RPMI8226 (cell line): ENCODE measurements around the gene CAMKMT.

ENCODE experiments used
- DNase-seq: peaks from one replicate; pipeline ENCODE4 v3.0.0-alpha.2; 2015

CAMKMT gene

DNA sequence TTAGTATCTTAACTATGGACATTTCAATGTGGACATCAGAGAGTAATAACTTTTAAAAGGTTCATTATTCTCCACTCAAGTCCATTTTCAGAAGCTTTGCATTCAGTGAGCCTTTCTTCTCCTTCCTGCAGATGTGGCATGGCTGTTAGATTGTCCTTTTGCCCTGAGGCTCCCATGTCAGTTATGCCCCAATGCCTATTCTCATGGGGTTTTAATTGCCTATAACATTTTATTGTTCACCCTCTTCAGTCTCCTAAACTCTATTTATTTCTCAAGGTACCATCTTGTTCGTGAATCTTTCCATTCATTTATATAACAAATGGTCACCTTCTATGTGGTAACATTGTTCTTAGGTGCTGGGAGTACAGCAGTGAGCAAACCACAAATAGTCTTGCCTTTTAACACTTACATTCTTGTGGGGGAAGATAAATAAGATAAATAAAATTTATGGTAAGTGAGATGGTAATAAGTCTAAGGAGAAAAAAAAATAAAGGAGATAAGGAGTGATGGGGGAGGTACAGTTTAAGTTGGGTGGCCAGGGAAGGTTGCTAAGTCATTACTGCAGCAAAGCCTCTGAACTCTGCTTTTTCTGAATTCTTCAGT, 301.8 kb downstream of the CAMKMT start:
- no peak for DNase-seq

DNA sequence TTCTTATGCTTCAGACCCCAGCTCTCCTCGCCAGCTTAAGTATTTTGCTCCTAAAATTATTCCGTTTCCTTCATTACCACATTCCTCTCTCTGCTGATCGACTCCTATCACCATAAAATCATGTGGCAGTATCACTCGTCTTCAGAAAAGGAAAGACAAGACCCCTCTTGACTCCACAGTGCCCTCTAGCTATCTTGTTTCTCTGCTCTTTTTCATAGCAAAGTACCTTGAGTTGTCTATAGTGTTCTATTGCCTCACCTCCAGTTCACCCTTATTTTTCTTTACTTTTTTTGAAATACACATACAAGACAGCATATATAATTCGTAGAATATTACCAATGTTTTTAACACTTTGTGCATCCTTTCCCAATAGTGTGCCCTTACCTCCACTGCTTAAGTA, 306.6 kb downstream of the CAMKMT start:
- no peak for DNase-seq

GRCh38 chr2:44671276-44671675, 309.5 kb downstream of the CAMKMT start:
- DNase-seq = no peak

DNA sequence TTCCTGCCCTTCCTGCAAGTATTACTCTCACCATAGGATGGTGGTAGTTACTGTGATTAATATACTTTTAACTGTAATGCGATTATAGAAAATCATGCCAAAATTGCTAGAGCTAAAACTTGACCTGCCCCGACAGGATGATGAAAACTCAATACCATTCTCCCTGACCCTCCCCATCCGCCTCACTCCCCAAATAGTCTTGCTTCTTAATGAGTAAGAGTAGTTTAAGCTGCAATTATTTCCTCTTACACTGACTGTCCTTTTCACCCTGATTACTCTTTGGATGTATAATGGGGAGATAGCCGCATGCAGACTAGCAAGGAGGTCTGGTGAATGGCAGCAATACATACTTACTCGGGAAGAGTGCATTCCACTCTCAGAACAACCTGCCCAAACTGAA, 310.2 kb downstream of the CAMKMT start:
- no peak for DNase-seq

GRCh38 chr2:44672431-44672830, 310.7 kb downstream of the CAMKMT start:
- no peak for DNase-seq

- peak; percentile 74 for DNase-seq
These were observed 312.9 kb downstream of the CAMKMT start for GRCh38 chr2:44674473-44675284.

GRCh38 chr2:44676379-44676778, 314.6 kb downstream of the CAMKMT start:
- no peak for DNase-seq

DNA sequence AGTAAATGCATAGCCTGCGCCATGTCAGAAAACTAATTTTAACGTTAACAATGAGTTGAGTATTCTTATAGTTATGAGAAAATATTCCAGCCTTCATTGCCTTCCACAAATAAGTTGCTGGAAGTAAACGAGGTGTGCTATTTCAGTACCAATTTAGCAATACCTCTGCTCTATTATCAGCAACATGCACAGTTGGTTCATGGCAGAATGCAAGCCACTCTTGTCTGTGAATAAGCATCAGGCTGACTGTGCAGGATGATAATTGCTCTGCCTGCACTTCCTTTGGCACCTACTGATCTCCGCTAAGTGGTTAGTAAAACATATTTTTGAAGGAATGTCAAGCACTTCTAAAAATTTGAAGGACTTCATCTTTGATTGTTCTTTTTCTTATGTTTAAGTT, 317.8 kb downstream of the CAMKMT start:
- no peak for DNase-seq

DNA sequence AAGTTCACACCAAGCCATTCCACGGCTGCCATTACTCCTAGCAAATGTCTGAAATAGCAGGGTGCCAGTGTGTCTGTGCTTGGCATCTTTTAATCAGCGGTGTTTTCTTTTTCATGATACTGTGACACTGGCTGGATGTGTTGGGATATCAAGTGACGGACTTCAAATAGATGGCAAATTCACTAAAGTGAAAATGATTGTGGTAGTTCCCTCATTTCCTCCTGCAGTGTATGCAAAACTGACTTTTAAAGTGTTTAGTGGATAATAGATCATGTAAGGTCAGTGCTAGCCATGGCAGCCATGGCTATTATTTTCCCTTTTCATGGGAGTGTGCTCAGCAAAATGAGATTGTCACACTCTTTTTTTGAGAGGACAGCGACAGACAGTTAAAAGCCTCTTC, 318.2 kb downstream of the CAMKMT start:
- DNase-seq = no peak

GRCh38 chr2:44680424-44680971, 318.8 kb downstream of the CAMKMT start:
- DNase-seq = no peak

GRCh38 chr2:44680983-44681531, 319.3 kb downstream of the CAMKMT start:
- no peak for DNase-seq

GRCh38 chr2:44682459-44682858, 320.7 kb downstream of the CAMKMT start:
- no peak for DNase-seq

DNA sequence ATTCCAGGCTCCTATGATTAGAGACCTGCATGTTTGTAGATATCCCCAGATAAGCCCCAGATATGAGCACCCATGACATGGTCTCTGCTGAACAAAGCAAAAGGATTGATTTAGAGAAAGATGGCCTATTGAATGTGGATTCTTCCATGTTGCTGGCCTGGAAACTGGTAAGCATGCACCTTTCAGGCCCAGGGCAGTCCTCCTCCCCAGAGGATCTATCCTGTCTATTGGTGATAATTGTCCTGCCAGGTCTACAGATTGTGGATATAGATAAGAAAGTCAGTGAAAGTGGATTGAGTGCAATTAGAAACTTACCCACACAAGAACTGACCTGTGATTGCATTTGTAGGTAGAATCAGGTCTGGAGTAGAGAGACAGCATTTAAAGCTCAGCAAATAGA, 322.8 kb downstream of the CAMKMT start:
- DNase-seq = no peak

DNA sequence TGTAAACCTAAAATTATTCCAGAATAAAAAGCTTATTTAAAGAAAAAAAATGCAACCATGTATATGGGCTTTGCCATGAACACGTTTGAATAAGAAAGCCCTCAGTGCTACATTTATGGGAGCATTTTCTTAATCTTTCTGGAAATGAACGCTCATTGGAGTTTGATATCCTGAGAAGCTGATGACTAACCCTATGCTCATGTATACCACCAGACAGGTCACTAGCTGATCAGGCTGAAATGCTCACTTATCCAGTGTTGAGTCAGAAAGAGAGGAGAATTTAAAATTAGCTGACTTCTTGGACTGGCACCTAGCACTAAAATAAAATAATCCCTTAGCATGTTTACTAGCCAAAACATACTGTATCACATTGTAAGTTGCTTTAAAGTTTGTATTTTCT, 324.8 kb downstream of the CAMKMT start:
- DNase-seq = no peak

GRCh38 chr2:44687686-44688455, 326.1 kb downstream of the CAMKMT start:
- DNase-seq = no peak

- no peak for DNase-seq
These were observed 326.8 kb downstream of the CAMKMT start for GRCh38 chr2:44688456-44689124.

DNA sequence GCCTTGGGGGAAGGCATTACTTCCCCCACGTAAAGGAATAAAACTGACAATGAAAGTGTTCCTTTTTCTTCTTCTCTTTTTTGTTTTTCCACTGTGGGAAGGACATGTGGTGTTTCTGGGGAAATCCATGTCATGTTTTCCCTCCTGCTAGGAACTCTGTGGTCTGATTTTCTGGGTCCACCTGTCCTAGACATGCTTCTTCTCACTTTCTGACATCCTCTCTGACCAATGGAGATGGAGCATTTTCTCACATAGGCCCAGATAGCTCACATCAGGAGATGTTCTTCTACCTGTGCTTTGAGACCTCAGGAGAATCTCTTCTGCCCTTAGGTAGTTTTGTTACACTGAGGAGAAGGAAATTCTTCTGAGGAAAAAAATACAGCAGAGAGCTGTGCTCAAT, 327.8 kb downstream of the CAMKMT start:
- DNase-seq = no peak

DNA sequence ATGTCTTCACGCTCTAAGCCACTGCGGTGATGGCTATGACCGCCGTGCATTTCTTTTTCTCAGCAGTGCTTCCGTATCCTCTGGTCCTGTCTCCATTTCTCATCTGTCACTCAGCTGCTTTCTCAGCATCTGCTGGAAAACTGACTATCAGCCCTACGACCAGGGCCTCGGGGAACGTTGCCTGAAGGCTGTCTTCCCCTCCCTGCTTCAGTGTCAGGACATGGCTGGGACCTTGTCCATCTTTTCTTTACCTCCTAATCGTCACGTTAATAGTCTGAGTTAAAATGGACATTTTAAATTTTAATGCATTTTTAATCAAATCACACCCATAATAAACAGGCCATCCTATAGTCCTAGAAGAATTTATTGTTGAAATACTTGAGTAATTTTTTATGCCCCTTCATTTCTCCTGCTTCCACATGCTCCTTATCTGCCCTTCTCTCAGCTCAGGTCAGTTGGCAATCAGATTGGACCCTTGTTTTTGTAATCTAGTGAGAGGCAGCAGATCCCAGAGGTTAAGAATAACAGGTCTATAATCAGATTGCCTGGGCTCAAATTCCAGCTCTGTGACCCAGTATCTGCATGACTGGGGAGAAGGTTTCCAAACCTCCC, 329.5 kb downstream of the CAMKMT start:
- no peak for DNase-seq

- no peak for DNase-seq
These were observed 331.1 kb downstream of the CAMKMT start for GRCh38 chr2:44692821-44693220.

GRCh38 chr2:44700824-44701223, 339.1 kb downstream of the CAMKMT start:
- DNase-seq = no peak

DNA sequence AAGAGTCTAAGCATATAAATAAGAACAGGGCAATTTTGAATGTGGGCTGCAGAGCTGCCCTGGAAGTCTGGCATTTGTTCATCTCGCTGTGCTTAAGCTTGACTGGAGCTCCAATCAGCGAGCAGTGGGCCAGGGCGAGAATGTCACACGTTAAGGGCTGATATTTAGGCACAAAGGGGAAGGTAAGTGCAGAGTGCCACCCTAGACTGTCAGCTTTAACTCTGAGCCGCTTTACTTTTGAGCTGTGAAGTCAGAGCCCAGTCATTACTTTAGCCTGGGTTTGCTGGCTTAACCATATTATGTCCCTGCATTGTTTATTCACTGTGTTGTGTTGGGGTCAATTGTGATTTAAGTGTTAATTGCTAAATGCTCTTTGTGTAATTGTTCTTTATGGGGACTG, 343.6 kb downstream of the CAMKMT start:
- DNase-seq = no peak

DNA sequence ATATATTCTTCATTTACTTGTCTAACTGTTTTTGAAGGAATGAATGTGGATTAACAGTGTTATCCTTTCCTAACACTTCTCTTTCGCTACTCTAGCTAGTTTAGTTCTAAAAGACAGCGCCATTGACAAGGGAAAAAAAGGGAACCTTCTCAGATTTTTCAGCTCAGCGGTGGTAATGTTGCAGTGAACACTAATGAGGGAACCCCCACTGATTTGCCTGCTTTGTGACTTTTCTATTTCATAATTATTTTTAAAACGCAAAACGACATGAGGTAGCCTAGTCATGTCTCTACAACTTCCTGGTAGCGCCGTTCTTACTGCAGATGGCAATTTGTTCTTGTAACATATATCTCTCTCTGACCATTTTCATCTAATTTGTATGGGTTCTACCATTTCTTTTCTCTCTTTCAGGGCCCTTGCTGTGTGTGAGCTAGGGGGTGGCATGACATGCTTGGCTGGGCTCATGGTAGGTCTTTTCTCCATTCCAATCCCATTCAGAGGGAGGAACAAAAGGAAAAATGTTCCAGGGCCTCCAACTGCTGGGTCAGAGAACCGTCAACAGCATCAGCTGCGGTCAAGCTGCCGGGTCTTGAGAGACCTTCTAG, 344.2 kb downstream of the CAMKMT start:
- DNase-seq = no peak
